Measurements from ENCODE around the gene RFESD.

DNA sequence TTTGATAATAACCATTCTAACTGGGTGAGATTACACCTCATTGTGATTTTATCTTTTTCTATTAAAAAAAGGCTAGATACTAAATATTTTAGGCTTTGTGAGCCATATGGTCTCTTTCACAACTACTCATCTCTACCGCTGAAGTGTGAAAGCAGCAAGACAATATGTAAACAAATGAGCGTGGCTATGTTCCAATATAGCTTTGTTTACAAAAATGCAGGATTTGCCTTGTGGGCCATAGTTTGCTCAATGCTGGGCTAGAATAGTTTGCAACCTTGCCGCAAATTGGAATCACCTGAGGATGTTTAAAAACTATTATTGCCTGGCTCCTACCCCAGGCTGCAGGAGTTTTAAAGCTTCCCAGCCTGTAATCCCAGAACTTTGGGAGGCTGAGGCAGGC, 36.9 kb upstream of the RFESD start:
- TF ChIP-seq, protein P1, sequence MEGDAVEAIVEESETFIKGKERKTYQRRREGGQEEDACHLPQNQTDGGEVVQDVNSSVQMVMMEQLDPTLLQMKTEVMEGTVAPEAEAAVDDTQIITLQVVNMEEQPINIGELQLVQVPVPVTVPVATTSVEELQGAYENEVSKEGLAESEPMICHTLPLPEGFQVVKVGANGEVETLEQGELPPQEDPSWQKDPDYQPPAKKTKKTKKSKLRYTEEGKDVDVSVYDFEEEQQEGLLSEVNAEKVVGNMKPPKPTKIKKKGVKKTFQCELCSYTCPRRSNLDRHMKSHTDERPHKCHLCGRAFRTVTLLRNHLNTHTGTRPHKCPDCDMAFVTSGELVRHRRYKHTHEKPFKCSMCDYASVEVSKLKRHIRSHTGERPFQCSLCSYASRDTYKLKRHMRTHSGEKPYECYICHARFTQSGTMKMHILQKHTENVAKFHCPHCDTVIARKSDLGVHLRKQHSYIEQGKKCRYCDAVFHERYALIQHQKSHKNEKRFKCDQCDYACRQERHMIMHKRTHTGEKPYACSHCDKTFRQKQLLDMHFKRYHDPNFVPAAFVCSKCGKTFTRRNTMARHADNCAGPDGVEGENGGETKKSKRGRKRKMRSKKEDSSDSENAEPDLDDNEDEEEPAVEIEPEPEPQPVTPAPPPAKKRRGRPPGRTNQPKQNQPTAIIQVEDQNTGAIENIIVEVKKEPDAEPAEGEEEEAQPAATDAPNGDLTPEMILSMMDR (IDR thresholded peaks at IDR 0.05) = no peak
- no peak for TF ChIP-seq POLR2A (IDR thresholded peaks at IDR 0.05)

Measured in stomach (tissue), 4 donors.